ENCODE measurements around the gene BLVRA.
"Not testable (repeated sequence)": the region's sequence is repeated elsewhere in the genome, so short reads cannot be mapped to it uniquely, and the experiment has no call there.

Gene BLVRA

GRCh38 chr7:43769791-43770465, 11.4 kb downstream of the BLVRA start:
- no peak for DNase-seq

GRCh38 chr7:43771128-43771527, 12.6 kb downstream of the BLVRA start:
- no peak for DNase-seq

GRCh38 chr7:43771573-43771972, 13.1 kb downstream of the BLVRA start:
- no peak for DNase-seq

GRCh38 chr7:43773268-43773667, 14.8 kb downstream of the BLVRA start:
- not testable (repeated sequence) for DNase-seq

GRCh38 chr7:43775255-43775654, 16.8 kb downstream of the BLVRA start:
- DNase-seq: not testable (repeated sequence)

GRCh38 chr7:43778293-43779044, 20.0 kb downstream of the BLVRA start:
- not testable (repeated sequence) for DNase-seq

- no peak for DNase-seq
Measured at GRCh38 chr7:43779045-43779812, 20.7 kb downstream of the BLVRA start.

- DNase-seq: no peak
Measured at GRCh38 chr7:43781726-43782607, 23.5 kb downstream of the BLVRA start.

GRCh38 chr7:43782768-43783555, 24.5 kb downstream of the BLVRA start:
- no peak for DNase-seq

GRCh38 chr7:43784030-43784584, 25.6 kb downstream of the BLVRA start:
- DNase-seq: no peak

GRCh38 chr7:43784585-43785087, 26.2 kb downstream of the BLVRA start:
- DNase-seq: peak; percentile 24

- no peak for DNase-seq
Measured at GRCh38 chr7:43785420-43785819, 26.9 kb downstream of the BLVRA start.

- DNase-seq: no peak
Measured at GRCh38 chr7:43787771-43788170, 29.3 kb downstream of the BLVRA start.

GRCh38 chr7:43790006-43790405, 31.5 kb downstream of the BLVRA start:
- no peak for DNase-seq

GRCh38 chr7:43790834-43791233, 32.4 kb downstream of the BLVRA start:
- no peak for DNase-seq

GRCh38 chr7:43791665-43792064, 33.2 kb downstream of the BLVRA start:
- no peak for DNase-seq

- no peak for DNase-seq
Measured at GRCh38 chr7:43792471-43793150, 34.1 kb downstream of the BLVRA start.

GRCh38 chr7:43799605-43800004, 41.1 kb downstream of the BLVRA start:
- DNase-seq: no peak

GRCh38 chr7:43803865-43804264, 45.4 kb downstream of the BLVRA start:
- DNase-seq: no peak

GRCh38 chr7:43808410-43808809, 49.9 kb downstream of the BLVRA start:
- no peak for DNase-seq

Measured in stimulated activated CD4-positive, alpha-beta T cell treated with anti-CD3 and anti-CD28 coated beads, Interleukin-4, amount 100 ng/mL, for 1 hour (primary cell).